Measurements from ENCODE around the gene TCFL5.
A peak's percentile ranks its signal among the peaks of the same experiment; 100 is the strongest.

TCFL5 gene

DNA sequence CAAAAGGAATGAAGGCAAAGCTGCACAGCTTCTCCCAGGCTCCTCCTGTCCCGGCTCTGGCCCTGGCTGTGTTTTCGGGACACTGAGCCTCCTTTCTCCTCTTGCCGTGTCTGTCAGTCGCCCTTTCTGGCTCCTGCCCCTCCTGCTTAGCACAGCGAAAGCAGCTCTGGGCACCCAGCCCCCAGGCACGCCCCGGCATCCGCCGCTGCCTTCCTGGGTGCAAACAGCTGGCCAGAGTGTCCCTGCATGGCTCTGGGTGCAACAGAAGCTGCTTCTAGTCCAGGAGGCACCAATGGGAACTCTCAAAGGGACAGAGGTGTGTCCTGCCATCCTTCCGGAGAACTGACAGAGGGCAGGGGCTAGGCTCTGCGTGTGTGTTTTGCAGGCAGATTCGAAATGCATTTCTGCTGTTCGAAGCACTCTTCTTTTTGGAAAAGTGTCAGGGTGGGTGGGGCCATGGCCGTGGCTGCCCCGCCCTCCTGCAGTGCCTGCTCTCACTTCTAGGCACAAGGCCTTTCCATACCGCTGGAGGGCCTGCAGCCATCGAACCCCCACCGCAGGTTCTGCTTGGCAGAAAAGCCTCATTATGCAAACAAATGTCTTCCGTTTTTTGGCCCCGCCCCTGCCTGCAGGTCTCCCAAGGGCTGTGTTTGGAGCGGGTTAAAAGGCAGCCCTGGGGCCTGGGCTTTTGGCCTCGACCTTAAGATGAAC is 29.3 kb downstream of the TCFL5 start:
- no peak for DNase-seq

DNA sequence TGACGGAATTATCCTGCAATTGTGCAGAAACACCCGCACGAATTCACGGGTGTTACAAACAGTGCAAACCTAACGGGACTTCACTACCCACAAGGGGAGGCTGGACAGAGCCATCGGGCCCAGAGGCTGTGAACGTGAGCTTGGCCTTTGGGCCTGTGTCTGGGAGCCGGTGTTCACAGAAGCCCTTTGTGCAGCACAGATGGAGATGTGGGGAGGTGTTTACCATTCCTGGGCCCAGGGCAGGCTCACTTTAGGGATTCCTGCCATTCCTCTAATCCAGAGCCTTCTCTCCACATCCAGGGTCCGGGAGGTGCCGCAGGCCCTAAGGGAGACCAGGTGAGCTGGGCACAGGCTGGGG is 29.8 kb downstream of the TCFL5 start:
- no peak for DNase-seq

DNA sequence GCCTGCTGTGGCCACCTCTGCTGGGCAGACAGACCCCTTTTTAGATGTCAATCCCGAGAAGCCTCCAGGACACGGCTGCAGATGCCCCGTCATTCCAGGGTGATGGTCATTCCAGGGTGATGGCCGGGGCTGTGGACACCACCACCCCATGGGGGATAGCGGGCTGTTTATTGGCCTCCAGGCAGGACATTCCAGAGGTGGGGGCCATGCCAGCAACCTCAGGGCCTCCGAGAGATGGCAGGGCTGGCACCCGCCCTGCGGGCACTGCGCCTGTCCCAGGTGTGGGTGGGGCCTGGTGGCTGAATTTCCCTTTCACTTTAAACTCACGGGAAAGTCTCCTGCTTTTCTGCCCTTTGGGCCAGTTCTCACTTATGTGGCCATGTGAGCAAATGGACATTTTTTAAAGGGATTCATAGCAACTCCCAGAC is 30.2 kb downstream of the TCFL5 start:
- DNase-seq, result no peak

DNA sequence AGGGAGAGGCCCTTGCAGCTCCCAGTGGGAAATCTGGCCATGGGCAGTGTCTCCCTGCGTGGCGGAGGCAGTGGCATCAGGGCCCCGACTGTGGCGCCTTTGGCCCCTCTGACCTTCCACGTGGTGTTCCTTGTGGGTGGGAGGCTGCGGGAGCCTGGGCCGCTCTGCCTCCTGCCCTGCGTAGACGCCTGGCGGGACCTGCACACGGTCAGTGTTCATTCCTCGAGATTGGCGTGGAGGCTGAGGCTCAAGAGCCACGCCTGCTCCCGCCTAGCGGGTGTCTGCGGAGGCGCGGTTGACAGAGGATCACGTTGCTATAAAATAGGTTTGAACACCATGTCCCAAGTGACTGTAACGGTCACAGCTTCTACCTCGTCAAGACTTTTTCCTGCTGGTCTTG is 30.8 kb downstream of the TCFL5 start:
- no peak for DNase-seq

DNA sequence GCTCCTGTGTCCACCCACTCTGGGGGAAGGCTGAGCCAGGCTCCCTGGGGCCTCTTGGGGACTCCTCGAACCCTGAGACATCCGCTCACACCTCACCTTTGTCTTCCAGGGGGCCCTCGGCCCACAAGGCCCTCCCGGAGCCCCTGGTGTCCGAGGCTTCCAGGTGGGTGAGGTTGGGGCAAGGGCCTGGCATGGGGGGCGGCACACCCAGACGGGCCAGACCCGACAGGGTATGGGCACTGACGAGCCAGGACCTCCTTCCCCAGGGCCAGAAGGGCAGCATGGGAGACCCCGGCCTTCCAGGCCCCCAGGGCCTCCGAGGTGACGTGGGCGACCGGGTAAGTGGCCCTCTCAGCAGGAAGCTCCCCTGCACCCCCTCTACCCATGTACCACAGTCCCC is 31.4 kb downstream of the TCFL5 start:
- DNase-seq, result no peak

DNA sequence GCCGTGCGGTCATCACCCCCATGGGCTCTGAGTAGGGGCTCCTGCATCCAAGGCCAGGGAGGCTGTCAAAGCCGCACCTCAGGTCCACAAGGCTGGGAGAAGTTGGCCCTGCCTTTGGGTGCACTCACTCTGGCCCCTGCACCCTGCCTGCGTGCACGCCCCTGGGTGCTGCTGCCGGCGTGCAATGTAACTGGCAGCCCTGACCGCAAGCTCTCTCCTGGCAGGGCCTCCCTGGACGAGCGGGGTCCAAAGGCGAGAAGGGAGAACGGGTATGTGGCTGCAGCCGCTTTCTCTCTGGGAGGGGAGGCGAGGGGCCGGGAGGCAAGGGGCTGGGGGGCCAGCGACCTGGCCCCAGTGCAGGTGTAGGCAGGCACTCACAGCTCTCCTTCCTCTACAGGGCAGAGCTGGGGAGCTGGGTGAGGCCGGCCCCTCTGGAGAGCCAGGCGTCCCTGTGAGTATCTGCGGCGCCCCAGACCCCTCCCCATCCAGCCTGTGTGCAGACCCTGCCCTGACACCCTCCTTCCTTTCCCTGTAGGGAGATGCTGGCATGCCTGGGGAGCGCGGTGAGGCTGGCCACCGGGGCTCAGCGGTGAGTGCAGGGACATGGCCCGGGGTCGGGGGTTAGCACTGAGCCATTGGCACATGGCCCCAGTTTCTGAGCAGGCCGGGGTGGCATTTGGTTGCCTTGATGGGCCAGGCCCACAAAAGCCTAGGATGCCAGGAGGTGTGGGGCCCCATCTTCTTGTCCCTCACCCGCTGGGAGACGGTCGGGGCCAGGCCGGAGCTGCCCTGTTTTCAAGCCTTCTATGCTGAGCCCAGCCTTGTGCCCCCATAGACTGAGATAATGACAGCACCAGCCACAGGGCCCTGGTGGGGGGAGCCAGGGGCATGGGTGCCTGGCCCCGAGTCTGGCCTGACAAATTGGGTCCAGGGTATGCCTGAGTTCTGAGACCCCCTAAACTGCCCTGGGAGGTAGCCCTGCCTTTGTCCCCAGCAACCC is 32.1 kb downstream of the TCFL5 start:
- no peak for DNase-seq

DNA sequence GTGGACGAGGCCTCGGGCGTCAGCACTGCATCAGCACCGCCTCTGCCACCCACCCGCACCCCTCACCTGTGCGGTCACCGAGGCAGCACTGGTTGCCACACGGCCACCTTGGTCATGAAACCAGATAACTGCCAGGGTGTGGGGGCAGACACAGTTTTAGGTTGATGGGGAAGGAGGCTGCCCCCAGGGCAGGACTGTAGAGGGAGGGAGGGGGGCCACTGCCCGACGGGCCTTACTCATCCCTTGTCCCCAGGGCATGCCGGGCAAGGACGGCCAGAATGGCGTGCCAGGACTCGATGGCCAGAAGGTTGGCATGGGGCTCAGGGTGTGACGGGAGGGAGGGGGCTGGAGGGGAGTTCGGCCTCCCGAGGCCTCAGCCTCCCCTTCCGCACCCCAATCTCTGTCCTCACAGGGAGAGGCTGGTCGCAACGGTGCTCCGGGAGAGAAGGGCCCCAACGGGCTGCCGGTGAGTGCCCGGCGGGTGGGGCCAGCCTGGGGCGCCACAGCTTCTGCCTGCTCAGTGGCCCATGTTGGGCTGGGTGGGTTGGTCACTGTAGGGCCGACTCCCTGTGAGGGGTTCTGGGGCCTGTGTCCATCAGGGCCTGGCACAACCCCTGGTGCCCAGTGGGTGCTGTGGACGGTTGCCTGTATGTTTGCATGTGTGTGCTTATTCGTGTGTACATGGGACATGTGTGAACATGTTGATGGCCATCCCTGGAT is 33.0 kb downstream of the TCFL5 start:
- DNase-seq, result no peak

DNA sequence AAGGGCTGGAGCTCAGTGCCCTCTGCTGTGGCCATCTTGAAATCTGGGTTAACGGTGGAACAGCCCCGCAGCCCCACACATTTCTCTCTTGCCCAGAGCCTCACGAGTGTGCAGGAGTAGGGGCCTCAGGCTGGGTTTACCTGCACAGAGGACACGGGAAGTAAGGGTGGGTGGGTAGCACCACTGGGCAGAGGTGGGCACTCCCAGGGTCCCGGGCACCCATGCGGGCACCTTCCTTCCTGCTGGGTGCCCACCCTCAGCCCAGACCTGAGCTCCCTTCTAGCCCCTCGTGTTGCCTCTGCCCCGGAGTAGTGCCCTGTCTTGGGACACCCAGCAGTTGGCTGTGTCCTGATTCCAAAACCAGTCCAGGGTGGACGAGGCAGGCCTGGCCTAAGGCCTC is 33.6 kb downstream of the TCFL5 start:
- no peak for DNase-seq

DNA sequence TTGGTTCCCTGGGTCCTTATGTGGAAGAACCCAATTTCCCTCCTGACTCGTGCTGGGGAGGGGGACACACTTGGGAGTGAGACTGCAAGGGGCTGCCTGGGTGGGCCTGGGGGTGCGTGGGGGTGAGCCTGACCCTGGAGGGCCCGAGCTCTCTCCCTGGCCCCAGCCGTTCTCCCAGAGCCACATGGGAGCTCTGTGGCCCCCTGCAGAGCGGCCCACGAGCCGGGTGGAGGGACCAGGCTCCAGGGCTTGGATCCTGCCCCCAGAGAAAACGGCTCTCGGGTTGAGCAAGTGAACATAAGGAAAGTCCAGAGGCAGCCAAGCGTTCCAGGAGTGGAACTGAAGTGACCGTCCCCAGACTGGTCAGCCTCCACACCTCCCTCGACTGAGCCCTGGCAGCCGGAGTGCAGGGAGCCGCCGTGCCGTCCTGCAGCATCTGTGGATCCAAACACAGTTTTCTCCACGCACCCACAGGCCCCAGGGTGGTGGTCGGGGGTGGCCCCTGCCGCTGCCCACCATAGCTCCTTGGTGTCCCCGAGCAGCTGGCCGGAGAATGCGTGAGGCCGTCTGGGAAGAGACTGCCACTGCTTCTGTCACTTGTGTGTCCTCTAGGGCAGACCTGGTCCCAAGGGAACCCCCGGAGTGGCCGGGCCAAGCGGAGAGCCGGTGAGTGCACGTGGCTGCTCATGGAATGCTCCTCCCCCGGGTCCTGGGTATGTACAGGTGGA is 34.1 kb downstream of the TCFL5 start:
- DNase-seq, result no peak

DNA sequence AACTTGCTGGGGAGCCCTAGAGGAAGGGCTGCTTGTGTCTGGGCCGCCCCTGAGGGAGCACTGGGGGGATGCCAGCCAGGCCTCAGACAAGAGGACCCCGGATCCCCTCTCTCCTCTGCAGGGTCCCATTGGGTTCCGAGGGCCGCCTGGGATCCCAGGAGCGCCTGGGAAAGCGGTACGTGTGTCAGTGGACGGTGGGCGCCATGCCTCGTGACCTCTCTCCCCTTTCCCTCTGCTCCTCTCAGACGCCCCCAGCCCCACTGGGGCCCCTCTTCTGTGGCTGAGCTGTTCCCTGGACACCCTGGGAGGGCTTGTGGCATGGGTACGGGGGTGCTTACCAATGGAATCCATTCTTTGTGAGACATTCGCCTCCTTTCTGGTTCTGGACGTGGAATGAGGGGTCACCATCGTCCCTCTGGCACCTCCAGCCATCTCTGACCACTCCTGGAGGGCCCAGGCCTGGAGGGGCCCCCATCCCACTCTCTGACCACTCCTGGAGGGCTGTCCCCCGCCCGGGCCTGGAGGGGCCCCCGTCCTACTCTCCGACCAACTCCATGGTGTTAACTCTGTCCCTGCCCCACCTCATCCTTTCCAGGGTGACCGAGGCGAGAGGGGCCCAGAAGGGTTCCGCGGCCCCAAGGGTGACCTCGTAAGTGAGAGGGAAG is 34.8 kb downstream of the TCFL5 start:
- no peak for DNase-seq

DNA sequence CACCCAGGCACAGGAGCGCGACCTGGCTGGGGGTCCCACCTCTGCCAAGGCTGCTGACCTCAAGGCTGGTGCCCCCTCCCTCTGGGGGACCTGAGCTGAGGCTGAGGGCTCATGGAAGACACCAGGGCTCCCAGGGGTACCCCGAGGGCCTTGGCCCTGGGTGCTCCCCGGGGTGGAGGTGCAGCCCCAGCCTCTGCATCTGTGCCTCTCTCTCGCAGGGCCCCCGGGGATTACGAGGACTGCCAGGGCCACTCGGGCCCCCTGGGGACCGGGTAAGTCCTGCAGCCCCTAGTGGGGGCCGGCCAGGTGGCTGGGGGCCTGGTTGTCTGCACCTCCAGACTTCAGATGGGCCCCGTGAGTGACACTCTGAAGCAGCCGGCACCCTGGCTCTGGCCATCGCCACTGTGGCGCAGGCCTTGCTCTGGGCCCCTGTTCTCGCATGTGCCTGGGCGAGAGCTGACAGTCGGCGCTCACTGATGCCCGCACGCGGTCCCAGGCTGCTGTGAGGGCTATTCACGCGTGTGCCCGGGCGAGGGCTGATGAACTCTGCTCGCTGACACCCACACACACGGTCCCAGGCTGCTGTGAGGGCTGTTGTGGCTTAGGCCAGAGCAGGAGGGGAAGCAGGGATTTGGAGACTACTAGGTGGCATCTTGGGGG is 35.5 kb downstream of the TCFL5 start:
- no peak for DNase-seq

DNA sequence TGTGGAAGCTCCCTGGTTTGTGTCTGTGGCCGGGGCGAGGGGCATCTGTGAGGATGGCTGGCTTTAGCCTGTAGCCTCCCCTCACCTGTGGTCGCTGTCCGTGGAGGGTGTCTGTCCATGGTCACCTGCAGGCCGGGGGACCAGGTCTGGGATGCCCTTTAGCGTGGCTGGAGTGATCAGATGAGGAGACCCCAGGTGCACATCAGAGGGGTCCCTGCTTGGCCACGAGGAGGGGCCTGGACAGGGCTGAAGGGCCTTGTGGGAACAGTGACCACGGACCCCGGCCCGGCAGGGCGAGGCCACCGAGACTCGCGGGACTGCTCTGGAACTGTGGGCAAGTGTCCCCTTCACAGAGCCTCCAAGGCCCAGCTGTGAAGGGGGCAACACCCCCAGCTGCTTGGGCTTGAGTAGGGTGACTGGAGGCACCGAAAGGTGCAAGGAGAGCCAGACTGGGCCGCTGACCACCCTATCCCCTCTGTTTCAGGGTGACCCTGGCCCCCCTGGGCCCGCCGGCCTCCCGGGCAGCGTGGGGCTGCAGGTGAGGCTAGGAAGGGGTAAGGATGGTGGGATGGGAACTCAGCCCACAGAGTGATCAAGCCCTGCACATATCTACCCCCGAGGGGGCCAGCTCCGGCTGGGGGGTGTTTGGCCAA is 36.2 kb downstream of the TCFL5 start:
- no peak for DNase-seq

DNA sequence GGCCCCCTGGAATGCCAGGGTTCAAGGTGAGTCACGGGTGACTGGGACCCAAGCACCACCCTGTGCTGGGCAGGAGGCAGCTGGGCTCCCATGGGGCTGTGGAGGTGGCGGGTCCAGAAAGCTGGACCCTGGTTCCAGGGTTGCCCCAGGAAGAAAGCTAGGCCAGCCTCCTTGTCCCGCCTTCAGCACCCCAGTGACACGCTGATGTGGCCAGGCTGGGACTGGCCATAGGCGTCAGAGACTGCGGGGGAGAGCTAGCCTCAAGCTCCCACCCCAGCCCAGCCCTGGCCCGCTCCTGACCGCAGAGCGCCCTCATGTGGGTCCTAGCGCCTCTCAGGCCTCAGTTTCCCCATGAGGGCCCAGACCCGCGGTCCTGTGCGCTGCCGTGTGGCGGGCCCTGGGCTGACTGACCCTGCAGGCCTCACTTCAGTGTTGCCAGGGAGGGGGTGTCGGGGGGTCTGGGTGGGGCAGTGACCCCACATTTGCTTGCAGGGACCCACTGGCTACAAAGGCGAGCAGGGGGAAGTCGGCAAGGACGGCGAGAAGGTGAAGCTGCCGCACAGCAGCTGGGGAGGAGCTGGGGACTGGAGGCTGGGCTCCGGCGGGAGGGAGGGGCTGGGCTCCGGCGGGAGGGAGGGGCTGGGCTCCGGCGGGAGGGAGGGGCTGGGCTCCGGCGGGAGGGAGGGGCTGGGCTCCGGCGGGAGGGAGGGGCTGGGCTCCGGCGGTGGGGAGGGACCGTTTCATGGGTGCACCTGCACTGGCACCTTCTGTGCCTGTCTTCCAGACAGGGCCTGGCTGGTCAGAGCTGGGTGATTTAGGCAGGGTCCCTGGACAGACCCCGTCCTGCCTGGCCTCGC is 36.9 kb downstream of the TCFL5 start:
- DNase-seq, result peak; percentile 14 to 58

DNA sequence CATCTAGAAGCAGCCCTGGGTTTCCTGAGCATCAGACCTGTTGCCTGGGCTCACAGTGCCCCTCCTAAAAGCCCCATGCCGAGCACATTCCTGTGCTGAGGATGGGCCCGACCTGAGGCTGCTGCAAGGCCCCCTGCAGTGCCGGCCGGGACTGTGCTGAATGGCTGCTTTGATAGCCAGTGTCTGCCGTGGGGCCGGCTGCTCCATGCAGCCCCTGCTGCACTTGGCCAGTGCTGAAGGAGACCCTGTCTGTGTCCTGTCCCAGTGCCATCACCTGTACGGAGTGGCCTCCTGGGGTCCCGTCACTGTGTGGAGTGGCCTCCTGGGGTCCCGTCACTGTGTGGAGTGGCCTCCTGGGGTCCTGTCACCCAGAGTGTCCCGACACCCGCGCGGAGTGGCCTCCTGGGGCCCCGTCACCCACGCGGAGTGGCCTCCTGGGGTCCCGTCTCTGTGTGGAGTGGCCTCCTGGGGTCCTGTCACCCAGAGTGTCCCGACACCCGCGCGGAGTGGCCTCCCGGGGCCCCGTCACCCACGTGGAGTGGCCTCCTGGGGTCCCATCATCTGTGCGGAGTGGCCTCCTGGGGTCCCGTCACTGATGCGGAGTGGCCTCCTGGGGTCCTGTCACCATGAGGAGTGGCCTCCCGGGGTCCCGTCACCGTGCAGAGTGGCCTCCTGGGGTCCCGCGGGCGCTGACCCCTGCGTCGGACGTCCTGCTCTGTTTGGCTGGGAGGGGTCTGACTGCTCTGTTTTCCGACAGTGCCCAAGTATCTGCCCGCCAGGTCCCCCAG is 37.7 kb downstream of the TCFL5 start:
- no peak for DNase-seq

DNA sequence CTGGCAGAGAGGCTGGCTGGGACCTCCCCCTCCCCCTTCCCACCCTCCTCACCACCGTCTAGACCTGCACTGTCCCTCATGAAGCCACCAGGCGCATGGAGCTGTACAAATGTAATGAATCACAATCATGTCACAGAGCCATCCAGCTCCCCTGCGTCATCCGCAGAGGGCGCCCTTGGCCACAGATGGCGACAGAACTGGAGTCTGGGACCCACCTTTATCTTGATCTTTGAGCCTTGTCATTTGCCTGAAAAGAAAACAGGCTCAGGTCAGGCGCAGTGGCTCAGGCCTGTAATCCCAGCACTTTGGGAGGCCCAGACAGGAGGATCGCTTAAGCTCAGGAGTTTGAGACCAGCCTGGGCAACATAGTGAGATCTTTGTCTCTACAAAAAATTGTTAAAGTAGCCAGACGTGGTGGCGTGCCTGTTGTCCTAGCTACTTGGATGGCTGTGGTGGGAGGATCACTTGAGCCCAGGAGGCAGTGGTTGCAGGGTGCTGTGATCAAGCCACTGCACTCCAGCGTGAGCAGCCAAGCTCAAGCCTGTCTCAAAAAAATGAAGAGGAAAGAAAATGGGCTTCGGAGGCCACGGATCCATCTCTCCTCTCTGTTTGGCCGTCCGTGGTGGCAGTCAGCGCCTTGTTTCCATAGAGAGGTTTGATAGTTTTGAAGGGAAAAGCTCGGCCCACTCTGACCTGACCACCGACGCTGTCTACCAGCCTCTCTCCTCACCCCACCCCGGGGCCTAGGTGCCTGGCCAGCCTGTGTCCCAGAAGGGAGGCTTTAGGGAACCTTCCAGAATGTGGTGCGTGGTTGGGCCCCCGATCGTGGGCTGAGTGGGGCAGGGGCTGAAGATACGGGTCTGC is 38.6 kb downstream of the TCFL5 start:
- DNase-seq, result peak; percentile 20 to 64

DNA sequence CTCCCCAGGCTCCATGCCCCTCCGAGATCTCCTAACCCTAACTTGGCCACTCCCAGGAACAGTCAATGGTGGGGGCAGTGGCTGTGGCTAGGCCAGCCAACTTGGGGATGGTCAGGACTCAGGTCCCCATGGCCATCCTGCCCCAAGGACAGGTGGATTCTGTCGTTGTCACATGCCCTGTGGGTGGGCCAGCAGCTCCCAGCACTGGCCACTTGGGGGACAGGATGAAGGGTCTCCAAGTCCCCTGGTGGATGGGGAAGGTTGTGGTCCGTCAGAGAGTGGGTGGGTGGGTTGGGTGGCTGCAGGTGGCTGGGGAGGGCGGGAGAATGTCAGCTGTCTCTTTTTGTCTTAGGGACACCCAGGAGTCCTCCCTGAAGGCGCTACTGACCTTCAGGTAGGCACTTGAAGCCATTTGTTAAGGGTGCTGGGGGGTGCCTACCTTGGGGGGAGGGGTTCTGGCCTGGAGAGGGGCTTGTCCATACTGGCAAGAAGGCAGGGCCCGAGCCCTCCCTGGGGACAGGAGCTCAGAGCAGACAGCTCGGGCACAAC is 39.3 kb downstream of the TCFL5 start:
- DNase-seq, result no peak

DNA sequence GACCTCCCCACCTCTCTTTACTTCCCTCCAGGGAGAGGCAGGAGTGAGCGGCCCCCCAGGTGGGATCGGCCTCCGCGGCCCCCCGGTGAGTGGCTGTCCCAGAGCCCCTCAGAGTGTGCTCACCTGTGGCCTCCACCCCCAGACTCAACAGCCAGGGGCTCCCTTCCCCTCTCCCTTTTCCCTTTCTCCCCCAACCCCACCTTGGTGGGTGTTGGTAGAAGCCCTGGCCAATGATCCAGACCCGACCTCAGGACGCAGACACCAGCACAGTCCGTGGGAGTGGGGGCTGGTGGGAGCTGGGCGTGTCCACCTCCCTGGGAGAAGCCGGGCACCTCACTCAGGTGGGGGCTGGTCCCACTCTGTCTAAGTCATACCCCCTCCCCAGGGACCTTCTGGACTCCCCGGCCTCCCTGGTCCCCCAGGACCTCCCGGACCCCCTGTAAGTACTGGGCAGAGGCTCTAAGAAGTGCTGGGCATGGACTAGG is 39.9 kb downstream of the TCFL5 start:
- no peak for DNase-seq

Measured in NCI-H446 (cell line).